Activated CD8-positive, alpha-beta T cell treated with anti-CD3 and anti-CD28 coated beads for 36 hours (primary cell): ENCODE results near the gene LBP. TPM values are rescaled to one million over a fixed set of nuclear protein-coding genes. Genes with fewer than 3 reads are reported as not detected.
"Not testable (repeated sequence)": the region's sequence is repeated elsewhere in the genome, so short reads cannot be mapped to it uniquely, and the experiment has no call there.

Experiments
- ATAC-seq: fragments of 200-7000 bp; cut with Tn5 transposase; one replicate; pipeline ENCODE4 v1.10.0; 2021; ENCODE audit warnings: mild to moderate bottlenecking, moderate library complexity
- CTCF ChIA-PET: fragments of 350-600 bp; sonication (Branson Sonifier 250); formaldehyde crosslinking; loops from one replicate; lab custom pipeline; 2021; ENCODE audit warnings: antibody characterized with exemption; lab: Charles Lee
- POLR2A ChIA-PET: fragments of 350-600 bp; sonication (Branson Sonifier 250); formaldehyde crosslinking; loops from one replicate; lab custom pipeline; 2021; ENCODE audit warnings: antibody characterized with exemption; lab: Charles Lee
- DNase-seq: peaks from one replicate; pipeline ENCODE4 v3.0.0-alpha.2; 2020
- H3K27ac Mint-ChIP-seq: one replicate; pipeline ENCODE4 v1.8.0; 2021; ENCODE audit warnings: mild to moderate bottlenecking, mixed read lengths
- H3K27me3 Mint-ChIP-seq: one replicate; pipeline ENCODE4 v1.8.0; 2021; ENCODE audit warnings: mixed read lengths
- H3K36me3 Mint-ChIP-seq: one replicate; pipeline ENCODE4 v1.8.0; 2021; ENCODE audit warnings: low read depth, mixed read lengths
- H3K4me1 Mint-ChIP-seq: one replicate; pipeline ENCODE4 v1.8.0; 2021; ENCODE audit warnings: low read depth, mixed read lengths
- H3K4me3 Mint-ChIP-seq: one replicate; pipeline ENCODE4 v1.8.0; 2021; ENCODE audit warnings: mild to moderate bottlenecking, moderate library complexity, mixed read lengths
- H3K9me3 Mint-ChIP-seq: one replicate; pipeline ENCODE4 v1.8.0; 2021; ENCODE audit warnings: mixed read lengths
- CTCF ChIP-seq: fragments of 200-600 bp; IDR thresholded peaks from one replicate; pipeline ENCODE4 v1.8.0; 2022; ENCODE audit warnings: antibody characterized with exemption, mild to moderate bottlenecking
- intact Hi-C: fragments of 100-400 bp; cut with micrococcal nuclease; formaldehyde crosslinking; loops from one replicate; pipeline ENCODE4 v1.10.0; 2022
- total RNA-seq, 2 experiments: library from RNA; stranded (reverse); gene quantifications; one replicate each; pipeline ENCODE4 v1.2.3, GENCODE V29; 2021

The LBP gene
- total RNA-seq, 2 experiments from 2014 or later, result not detected

DNA sequence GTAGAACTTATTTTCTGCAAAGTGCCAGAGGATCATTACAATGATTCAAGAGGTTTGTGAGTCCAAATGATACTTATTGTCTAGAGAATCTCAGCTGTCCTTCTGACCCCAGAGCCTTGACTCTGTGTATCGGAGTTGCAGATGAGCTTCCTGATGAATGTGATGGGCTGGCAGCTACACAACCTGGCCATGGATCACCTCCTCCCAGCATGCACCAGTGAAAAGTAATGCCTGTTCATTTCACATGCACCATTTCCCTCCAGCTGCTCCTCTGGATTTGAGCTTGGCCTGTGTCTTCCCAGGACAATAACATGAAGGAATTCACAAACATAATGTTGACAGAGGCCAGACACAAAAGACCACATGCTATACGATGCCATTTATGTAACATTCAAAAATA is 58.9 kb downstream of the LBP start:
- H3K9me3 Mint-ChIP-seq, result no peaks in the 10 kb centered on the region
- DNase-seq (no peak), ATAC-seq (no peak)
- CTCF ChIA-PET, result no interaction called here
- no peaks in the 10 kb centered on the region for H3K4me1 Mint-ChIP-seq
- no peak for TF ChIP-seq CTCF
- intact Hi-C loops, result no loop called here
- H3K36me3 Mint-ChIP-seq, result peaks cover 38% of the 10 kb centered on the region
- no peaks in the 10 kb centered on the region for H3K27me3 Mint-ChIP-seq
- POLR2A ChIA-PET, result interaction anchor here (1.3 to 1.7 kb wide), 3 partner anchors 11 to 30 kb away, joined by 3 to 5 read pairs (median 4); partner anchors contain the start of gene SNHG17
- no peak overlapping the region for H3K27ac Mint-ChIP-seq
- H3K4me3 Mint-ChIP-seq, result no peak overlapping the region

DNA sequence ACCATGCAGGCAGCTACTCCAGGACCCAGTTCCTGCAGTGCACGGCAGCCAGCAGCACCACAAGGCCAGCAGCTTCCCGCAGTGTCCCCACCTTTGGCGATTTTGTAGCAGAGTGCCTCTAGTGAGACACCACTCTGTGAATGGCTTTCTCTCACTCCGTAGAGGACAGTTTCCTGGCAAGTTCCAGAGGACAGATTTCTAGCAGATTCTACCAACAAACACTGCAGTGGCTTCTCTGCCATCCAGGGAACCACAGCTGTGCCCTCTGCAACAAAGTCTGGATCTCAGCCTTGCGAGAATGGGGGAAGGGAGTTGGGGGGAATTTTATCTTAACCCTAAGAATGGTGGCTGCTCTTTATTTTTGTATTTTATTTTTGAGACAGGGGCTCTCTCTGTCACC is 60.2 kb downstream of the LBP start:
- Mint-ChIP-seq H3K36me3 (peaks cover 46% of the 10 kb centered on the region), H3K9me3 (no peaks in the 10 kb centered on the region), H3K27ac (no peak overlapping the region), H3K4me1 (no peaks in the 10 kb centered on the region), H3K27me3 (no peaks in the 10 kb centered on the region), H3K4me3 (no peak overlapping the region)
- no peak for TF ChIP-seq CTCF
- ATAC-seq (no peak), DNase-seq (no peak)
- CTCF ChIA-PET, result interaction anchor here (1.1 kb wide), 1 partner anchor 185 kb away, joined by 3 read pairs; no protein-coding TSS in a partner anchor
- intact Hi-C loops, result no loop called here
- POLR2A ChIA-PET, result interaction anchor here (1.3 to 2.2 kb wide), 3 partner anchors 13 to 29 kb away, joined by 3 to 6 read pairs (median 5); partner anchors contain the start of gene SNHG17

DNA sequence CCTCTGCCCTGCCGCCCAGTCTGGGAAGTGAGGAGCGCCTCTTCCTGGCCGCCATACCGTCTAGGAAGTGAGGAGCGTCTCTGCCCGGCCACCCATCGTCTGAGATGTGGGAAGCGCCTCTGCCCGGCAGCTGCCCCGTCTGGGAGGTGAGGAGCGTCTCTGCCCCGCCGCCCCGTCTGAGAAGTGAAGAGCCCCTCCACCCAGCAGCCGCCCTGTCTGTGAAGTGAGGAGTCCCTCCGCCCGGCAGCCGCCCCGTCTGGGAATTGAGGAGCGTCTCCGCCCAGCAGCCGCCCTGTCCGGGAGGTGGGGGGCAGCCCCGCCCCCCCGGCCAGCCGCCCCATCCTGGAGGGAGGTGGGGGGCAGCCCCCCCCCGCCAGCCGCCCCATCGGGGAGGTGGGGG is 61.0 kb downstream of the LBP start:
- Mint-ChIP-seq H3K4me1 (no peaks in the 10 kb centered on the region), H3K27ac (no peak overlapping the region), H3K27me3 (no peaks in the 10 kb centered on the region), H3K4me3 (no peak overlapping the region), H3K36me3 (peaks cover 52% of the 10 kb centered on the region), H3K9me3 (no peaks in the 10 kb centered on the region)
- intact Hi-C loops, result no loop called here
- CTCF ChIA-PET, result no interaction called here
- no peak for DNase-seq
- no peak for TF ChIP-seq CTCF
- ATAC-seq, result no peak
- POLR2A ChIA-PET, result interaction anchor here (1.3 to 2.2 kb wide), 2 partner anchors 13 to 70 kb away, joined by 3 to 6 read pairs; no protein-coding TSS in a partner anchor

DNA sequence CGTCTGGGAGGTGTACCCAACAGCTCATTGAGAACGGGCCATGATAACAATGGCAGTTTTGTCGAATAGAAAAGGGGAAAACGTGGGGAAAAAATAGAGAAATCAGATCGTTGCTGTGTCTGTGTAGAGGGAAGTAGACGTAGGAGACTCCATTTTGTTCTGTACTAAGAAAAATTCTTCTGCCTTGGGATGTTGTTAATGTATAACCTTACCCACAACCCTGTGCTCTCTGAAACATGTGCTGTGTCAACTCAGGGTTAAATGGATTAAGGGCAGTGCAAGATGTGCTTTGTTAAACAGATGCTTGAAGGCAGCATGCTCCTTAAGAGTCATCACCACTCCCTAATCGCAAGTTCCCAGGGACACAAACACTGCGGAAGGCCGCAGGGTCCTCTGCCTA is 61.5 kb downstream of the LBP start:
- DNase-seq, ATAC-seq, H3K4me1 Mint-ChIP-seq, H3K27me3 Mint-ChIP-seq, H3K27ac Mint-ChIP-seq, H3K4me3 Mint-ChIP-seq, intact Hi-C loops, H3K9me3 Mint-ChIP-seq: not testable (repeated sequence)
- ChIA-PET POLR2A (interaction anchor here (1.3 to 2.2 kb wide), 2 partner anchors 13 to 70 kb away, joined by 3 to 6 read pairs; no protein-coding TSS in a partner anchor), CTCF (interaction anchor here (0.6 to 1.3 kb wide), 3 partner anchors 12 to 91 kb away, joined by 3 to 5 read pairs (median 4); no protein-coding TSS in a partner anchor)
- H3K36me3 Mint-ChIP-seq, result peaks cover 57% of the 10 kb centered on the region

DNA sequence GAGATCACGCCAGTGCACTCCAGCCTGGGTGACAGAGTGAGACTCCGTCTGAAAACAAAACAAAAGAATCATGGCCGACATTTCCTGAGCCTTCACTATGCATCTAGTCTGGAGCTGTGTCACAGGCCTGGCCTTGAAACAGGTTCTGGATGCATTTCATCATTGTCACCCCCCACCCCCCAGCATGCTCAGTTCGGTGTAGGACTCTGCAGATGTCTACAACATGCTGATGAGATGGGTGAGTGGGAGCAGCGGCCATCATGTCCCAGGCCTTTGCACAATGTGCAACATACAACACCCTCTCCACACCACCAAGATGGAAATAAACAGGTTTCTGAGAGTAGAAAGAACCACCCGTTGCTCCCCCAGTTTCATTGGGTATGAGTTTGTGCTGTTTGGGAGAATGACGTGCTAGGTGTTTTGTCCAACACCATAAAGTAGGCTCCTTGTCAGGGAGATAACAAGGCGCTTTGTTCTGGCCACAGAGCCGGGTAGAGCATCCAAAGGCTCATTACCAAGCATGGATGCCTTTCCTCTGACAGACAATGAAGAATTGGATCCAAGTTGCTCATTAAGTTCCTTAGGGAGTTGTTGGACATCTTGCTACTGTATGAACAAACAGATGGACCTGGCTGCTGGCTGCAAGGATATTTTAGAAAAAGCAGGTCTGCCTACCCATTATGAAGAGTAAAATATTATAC is 66.7 kb downstream of the LBP start:
- ChIA-PET CTCF (no interaction called here), POLR2A (interaction anchor here (1.4 to 17.0 kb wide), 2 partner anchors 9 to 17 kb away, joined by 4 to 279 read pairs; partner anchors contain the start of gene SNHG17)
- Mint-ChIP-seq H3K4me1 (no peaks in the 10 kb centered on the region), H3K36me3 (peaks cover 69% of the 10 kb centered on the region), H3K27me3 (no peaks in the 10 kb centered on the region), H3K27ac (no peak overlapping the region), H3K4me3 (no peak overlapping the region), H3K9me3 (no peaks in the 10 kb centered on the region)
- intact Hi-C loops, result no loop called here
- TF ChIP-seq CTCF, result no peak
- no peak for DNase-seq
- no peak for ATAC-seq
